GM21447 (cell line): ENCODE data around the gene CCSER1.
"Not testable (repeated sequence)": the region's sequence is repeated elsewhere in the genome, so short reads cannot be mapped to it uniquely, and the experiment has no call there.

Experiments
- ATAC-seq: cut with Tn5 transposase; IDR thresholded peaks from one replicate; pipeline ENCODE4 v1.9.1; 2021; ENCODE audit not compliant: unreplicated experiment

The CCSER1 gene

DNA sequence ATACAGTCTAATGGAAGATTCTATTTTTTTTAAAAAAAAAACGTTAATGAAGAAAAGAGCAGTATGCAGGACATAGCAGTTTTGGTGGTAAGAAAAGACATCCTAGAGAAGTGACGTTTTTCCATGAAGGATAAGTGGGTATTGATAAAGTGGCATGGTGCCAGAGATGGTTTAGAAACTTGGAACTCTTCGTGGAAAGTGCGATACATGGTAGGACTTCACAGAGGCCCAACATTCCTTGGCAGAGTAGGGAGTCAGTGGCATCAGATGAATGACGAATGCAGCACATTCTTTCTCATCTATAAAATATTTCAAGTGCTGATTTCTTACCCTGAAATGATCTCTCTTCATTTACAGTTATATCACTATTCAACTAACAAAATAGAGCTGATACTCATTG, 298.7 kb downstream of the CCSER1 start:
- ATAC-seq: no peak

DNA sequence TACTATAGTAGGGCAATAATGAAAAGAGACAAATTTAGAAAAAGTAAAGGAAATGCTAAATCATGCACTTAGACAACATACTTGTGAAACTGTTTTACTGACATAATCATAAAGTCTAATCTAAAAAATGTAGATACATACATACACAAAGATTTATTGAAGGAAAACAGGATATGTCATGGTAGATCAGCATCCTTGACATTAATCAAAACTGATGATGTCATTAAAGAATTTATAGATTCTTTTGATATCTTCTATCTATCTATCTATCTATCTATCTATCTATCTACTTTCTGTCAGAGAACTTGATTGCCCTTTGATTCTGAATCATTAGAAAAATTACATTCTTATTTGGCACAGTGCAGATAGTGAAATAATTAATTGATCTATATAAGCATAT, 311.3 kb downstream of the CCSER1 start:
- no peak for ATAC-seq

DNA sequence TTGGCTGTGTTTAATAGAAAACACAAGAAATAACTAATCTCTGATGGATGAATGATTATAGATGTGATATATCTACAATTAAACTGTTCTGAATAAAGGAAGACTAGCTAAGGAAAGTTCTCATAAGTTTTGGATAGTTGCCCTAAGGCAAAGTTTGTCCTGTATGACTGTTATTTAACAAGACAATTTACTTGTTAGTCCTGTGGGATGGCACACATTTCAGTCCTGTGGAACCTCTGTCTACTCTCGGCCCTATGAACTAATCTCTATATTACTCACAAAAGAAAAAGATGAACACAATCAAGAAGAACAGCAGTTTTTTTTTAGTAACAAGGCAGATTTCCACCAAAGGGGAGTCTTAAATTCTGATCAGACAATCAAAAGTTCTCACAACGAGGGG, 314.6 kb downstream of the CCSER1 start:
- no peak for ATAC-seq

DNA sequence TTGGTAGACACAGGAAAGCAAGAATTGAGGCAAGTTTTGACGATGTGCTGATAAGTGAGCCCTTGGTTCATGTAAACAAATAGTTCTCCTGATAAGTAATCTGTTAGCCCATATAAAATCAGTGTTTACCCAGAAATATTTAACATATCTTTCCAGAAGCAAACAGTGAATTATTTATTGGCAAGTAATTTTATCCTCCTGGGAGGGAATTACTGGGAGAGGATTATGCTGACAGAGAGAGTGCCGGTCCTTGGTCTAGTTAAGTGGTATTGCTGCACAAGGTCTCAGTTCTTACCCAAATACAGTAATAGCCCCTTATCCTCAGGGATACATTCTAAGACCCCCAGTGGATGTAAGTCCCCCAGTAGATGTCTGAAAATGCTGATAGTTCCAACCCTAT, 315.4 kb downstream of the CCSER1 start:
- ATAC-seq: no peak

DNA sequence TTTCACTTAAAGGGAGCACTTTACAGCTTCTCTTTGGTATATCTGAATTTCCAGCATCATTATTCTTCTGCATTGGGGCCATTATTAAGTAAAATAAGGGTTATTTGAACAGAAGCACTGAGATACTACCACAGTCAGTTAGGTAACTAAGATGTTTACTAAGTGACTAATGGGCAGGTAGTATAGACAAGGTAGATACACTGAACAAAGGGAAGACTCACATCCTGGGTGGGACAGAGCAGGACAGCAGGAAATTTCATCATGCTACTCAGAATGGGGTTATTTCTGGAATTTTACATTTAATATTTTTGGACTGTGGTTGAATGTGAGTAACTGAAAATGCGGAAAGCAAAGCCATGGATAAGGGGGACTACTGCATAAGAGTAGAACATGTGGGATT, 316.0 kb downstream of the CCSER1 start:
- no peak for ATAC-seq

DNA sequence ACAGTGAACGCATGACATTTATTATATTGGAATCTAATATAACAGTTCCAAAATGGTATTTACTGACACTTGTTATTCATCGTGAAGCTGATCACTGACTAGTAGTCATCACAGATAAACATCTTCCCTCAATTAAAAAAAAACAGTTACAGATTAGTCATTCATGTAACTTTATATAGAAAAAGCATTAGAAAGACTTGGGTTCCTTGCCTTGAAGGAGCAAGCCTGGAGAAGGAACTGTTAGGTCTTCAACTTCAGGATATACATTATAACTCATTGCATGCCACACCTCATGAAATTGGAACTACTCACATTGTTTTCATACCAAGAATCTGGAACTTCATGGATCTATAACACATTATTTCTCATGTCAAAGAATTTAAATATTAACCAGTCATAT, 317.7 kb downstream of the CCSER1 start:
- ATAC-seq: no peak

DNA sequence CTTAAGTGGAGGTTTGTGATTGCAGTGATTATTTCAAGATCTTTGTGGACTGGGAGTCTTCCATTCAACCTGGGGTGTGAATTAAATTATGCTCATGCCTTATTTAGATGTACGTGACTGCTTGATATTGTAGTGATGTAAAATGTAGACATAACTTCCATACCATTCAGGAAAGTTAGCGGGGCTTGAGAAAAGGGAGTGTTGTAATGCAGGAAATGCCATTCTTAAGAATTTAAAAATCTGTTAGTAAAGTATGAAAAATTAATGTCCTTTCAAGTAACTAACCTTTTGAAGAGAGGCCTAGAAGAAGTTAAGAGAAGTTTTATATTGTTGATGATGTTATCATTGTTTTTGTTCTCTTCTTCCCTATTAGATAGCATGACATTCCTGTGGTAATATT, 318.2 kb downstream of the CCSER1 start:
- no peak for ATAC-seq

DNA sequence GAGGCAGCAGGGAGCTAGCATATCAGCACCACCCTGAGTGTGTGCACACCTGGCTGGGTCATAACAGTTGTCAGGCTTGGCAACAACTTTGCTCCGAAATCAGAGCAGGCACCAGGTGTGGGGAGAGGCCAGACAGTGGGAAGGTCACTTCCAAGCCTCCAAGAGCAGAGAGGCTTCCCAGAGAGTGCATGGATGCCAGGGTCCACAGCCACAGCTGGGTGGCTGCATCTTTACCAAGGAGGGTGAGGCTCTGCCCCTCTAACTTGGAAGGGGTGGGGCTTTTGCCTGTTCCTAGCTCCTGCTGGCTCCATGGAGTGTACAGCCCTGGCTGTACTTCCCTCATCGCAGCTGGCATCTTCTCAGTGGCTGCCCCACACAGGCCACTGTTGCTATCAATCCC, 322.4 kb downstream of the CCSER1 start:
- no peak for ATAC-seq

DNA sequence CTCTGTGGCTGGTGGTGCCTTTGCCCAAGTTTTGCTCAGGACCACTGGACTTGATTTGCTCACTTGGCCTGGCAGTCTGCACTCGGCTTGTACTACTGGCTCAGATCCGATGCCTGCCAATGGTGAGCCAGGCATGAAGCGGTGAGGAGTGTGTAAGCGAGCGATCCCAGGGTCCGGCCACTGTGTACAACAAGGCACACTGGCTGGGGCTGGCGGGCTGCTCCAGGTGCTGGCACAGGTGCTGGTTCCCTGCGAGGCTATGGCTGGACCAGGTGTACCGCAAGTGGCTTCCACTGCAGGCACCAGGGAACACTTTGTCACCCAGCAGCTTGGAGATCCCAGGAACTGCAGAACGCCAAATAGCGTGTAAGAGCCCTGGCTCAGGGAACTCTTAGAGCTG, 329.7 kb downstream of the CCSER1 start:
- ATAC-seq: no peak

DNA sequence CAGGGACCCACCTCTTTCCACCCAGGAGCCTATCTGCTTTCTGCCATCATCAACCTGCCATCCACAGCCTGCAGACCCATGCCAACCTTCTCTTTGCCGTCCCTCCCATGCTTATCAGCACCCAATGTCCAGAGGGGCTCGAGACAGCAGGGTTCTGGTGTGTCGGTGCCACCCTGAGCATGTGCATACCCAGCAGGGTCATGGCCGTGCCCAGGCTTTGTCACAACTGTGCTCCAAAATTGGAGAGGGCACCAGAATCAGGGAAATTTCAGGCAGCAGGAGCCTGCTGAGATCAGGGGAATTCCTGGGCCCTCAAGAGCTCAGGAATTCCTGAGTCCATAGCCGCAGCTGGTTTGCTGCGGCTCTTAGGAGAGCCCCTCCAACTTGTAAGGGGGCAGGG, 330.6 kb downstream of the CCSER1 start:
- ATAC-seq: no peak

DNA sequence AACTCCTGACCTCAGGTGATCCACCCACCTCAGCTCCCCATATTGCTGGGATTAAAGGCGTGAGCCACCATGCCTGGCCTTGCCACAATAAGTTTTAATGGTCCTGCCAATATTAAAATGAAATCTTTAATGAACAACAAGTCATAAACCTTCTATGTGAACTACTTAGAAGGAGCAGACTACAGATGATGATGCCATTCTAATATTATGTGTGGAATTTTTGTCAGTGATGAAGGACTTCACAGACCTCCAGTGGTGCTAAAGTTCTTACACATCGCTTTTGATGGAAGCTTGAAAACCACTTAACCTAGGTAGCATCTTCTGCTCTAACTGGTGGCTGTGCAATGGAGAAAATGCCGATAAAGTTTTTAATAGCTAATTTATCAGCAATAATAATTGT, 331.4 kb downstream of the CCSER1 start:
- no peak for ATAC-seq

DNA sequence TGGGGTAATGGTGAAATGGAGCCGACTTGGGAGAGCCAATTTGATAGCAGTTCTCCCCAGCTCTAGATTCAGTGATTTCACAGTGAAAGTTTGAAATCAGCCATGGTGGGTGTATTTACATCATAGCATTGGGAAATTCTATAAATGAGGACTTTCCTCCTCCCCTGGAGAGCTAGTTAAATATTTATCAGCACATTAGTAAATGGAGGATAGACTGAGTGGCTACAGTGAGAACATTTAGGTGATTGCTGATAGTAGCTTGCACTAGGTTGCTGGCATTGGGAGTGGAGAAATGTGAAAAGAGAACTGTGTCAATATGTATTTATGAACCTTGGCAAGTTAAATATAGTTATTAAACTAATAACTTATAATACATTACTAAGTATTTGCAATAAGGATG, 347.3 kb downstream of the CCSER1 start:
- ATAC-seq: no peak

DNA sequence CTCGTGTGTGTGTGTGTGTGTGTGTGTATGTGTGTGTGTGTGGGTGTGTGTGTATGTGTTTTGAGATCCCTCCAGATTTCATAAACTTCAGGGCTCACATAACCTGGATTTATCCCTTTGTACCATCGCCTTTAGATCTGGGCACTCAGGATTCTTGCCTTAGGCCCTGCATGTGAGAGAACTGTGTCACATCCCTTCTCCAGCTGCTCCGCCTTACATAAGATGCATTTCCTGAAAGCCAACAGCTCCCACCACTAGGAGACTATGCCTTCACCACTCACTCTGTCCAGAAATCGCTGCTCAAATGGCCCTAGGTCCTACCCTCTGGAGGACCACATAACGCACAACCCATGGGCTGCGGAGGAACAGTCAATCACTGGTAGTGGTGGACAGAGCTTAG, 348.8 kb downstream of the CCSER1 start:
- ATAC-seq: no peak

DNA sequence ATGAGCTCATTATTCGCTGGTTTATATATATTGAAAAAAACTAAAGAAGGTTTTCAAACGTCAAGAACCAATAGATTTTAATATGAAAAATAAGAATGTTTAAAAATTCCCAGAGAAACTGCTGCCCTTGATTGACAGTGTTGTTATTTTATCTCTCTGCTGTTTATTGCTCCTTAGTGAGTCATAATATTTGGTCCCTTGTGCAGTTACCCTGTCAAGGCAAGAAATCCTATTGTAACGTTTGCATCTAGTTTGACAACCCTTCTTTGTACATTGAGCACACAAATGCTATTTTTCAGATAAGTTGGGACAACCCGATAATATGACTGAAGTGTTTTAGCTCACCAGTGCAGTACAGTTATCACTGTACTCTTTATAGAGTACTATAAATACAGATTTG, 349.4 kb downstream of the CCSER1 start:
- ATAC-seq: no peak

DNA sequence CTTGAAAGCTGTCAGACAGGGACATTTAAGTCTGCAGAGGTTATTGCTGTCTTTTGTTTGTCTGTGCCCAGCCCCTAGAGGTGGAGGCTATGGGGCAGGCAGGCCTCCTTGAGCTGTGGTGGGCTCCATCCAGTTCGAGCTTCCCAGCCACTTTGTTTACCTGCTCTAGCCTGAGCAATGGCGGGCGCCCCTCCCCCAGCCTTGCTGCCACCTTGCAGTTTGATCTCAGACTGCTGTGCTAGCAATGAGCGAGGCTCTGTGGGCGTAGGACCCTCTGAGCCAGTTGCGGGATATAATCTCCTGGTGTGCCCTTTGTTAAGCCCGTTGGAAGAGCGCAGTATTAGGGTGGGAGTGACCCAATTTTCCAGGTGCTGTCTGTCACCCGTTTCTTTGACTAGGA, 357.7 kb downstream of the CCSER1 start:
- ATAC-seq: not testable (repeated sequence)

DNA sequence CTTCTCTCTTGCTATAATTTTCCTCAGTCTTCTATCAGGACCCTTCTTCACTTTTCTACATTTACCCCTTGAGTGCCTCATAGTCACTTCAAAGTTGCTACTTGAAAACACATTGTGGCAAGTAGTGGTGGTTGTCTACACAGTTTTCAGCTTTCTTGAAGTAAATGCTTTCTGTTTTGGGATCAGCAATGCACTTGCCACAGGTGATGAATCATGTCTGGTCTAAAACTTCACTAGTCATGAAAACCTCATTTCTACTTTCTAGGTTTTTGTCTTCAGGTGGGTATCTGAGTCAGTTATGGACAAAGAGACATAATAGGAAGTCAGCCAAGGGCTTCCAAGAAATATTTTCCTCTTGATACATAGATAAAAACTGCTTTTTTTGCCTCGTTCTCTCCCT, 359.2 kb downstream of the CCSER1 start:
- ATAC-seq: no peak

DNA sequence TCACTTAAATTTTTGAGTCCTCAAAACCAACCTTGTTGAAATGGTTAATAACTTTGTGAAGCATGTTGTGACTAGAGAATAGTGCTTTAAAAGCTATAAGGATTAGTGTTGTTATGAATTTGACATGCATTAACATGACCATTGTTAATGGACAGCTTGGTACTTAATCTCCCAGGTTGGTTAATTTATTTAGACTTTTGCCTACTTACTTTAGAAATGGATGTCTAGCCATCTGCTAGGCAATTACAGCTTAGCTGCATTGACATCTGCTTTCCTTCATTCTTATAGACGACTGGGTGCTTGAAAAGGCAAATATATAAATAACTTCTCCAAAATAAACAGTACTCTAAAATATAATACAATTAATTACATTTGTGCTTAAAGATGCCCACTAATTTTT, 368.0 kb downstream of the CCSER1 start:
- no peak for ATAC-seq

DNA sequence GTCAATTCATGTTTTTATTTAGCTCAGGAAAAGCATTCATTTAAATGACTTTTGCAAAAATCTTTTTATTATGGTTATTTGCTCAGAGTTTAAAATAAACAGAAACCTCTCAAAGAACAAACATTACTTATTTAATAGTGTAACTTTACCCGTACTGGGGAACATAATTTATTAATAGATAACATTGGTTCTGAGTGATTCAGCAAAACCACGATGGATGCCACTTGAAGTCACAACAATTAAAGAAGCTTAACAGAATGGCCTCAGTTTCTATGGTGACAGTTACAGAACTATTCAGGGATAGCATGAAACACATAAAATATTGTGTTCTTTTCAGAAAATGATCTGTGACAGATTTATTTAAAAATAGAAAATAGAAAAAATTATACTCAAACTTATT, 368.7 kb downstream of the CCSER1 start:
- ATAC-seq: no peak

DNA sequence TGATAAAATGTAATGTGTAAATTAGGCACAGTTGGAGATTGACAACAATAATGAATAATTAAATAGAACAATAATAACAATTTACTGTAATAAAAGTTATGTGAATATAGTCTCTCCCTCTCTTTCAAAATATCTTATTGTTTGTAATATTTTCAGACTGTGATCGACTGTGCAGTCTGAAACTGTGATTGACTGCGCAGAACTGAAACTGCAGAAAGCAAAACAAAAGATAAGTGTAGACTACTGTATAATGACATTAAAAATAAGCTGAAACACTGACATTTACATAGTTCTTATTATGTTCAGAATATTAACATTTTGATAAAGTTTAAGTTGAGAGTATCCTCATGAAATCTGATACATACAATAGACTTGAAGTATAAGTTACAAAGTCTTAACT, 371.0 kb downstream of the CCSER1 start:
- no peak for ATAC-seq

DNA sequence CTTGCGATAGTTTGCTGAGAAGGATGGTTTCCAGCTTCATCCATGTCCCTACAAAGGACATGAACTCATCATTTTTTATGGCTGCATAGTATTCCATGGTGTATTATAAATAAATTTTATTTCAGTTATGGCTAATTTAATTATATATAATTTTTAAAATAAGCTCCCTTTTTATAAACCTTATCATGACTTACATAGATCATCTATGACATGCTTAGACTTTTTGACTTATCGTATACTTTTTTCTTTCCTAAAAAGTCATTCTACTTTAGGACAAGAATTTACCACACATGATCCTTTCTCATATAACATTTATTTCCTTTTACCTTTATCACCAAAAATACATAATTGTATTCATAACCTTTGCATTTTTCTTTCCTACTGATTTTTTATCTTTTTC, 376.5 kb downstream of the CCSER1 start:
- no peak for ATAC-seq

DNA sequence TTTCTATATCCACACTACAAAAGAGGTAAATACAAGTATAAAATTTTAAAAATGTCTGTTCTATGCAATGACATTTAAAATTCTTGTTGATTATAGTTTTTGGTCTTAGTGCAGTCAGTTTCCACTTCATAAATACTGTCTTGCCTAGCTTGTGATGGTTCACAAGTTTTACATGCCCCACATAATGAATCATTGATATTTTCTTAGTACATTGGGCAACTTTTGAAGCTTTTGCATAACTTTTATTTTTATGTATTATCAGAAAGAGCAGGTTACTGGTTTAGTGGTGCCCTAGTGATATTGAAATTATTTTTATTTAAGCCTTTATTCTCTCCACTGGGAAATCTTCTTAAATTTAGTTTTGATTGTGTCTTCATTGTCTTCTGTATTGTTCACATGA, 388.0 kb downstream of the CCSER1 start:
- ATAC-seq: no peak

DNA sequence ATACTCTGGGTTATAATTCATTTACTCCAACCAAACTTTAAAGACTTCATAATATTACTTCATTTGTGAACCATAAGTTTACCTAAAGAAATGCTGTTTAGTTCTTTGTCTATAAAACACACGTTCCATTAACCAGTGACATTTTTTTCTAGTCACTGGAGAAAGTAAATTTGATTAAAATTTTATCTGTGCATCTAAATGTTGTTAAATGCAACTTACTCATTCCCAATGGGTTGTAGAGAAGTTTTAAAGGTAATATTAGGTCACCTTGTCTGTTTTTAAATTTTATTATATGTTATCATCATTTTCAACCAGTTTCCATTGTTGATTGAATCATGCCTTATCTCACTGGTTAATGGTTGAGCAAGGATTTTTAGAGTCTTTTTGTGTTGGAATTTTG, 401.4 kb downstream of the CCSER1 start:
- no peak for ATAC-seq

DNA sequence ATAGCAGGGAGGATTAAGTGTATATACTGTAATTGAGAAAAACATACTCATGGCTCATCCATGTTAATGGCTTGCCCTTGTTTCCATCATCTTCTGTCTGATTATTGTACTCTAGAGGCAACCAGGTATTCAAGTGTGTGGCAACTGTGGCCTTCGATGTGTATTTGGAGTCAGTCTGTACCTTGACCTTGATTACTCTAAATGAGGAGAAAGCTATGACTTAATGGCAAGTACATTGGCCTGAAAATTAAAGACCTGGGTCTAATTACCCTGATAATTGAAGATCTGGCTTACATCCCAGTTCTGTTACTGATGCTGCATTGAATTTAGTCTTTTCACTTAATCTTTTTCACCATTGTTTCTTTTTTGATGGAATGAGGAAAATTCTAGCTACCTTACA, 409.2 kb downstream of the CCSER1 start:
- no peak for ATAC-seq

DNA sequence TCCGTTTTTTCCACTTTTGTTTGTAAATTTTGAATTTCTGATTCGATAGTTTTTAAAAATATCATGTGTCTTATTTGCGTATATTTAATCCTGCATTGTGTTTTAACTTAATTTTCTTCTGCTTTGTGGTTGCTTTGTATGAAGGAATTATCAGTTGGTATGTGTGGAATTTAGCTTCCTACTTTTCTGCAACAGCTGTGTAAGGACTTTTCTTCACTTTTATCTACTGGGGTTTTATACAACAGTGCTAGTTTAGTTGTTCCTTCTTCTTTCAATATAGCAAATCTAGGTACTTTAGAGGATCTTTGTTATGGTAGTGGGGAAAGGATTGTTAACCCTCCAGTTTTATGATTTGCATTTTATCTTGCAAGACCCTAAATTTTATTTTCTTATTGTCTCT, 410.3 kb downstream of the CCSER1 start:
- no peak for ATAC-seq
